MM.1S (cell line): ENCODE results near the gene MEGF9.

Experiments used
- CTCF ChIP-seq: fragments of 300-600 bp; sonication (generic); IDR thresholded peaks from 2 replicates; pipeline ENCODE4 v1.5.1; 2016; ENCODE audit warnings: antibody characterized with exemption, low read length, mixed read lengths
- EZH2 ChIP-seq: fragments of 300-600 bp; sonication (generic); optimal IDR thresholded peaks from 2 replicates; pipeline ENCODE3; 2017; ENCODE audit warnings: low read depth, mild to moderate bottlenecking, antibody characterized with exemption, low read length, mixed read lengths
- EZH2phosphoT487 ChIP-seq: fragments of 300-600 bp; sonication (generic); IDR thresholded peaks from 2 replicates; pipeline ENCODE4 v1.6.1; 2018; ENCODE audit warnings: antibody characterized with exemption, low read length

DNA sequence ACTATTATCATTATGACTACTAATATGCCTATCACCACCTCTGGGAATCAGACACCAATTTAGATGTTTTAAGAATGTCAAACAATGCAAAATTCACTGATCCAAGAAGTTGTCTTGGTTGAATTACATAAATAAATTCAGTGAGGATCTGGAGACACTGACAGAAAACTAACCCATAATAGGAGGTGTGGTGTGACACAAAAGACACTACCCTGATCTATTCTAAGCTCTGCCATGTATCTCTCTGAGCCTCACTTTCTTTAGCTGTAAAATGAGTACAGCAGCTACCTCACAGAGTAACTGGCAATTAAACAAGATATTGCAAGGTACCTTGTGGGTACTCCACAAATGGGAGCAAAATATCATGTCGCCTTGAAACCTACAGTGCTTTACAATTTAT lies 141.8 kb downstream of the MEGF9 start:
- TF ChIP-seq CTCF (no peak), EZH2 (no peak), EZH2phosphoT487 (no peak)
